HFFc6 (cell line): Measurements from ENCODE around the gene PASK. TPM values are rescaled to one million over a fixed set of nuclear protein-coding genes. Genes with fewer than 3 reads are reported as not detected.

Experiments used
- DNase-seq: peaks from one replicate; pipeline ENCODE4 v3.0.0-alpha.2; 2018
- H3K27ac Mint-ChIP-seq: 2 replicates; pipeline ENCODE4 v1.8.0; 2020; ENCODE audit warnings: mild to moderate bottlenecking, mixed read lengths
- H3K27me3 Mint-ChIP-seq: 2 replicates; pipeline ENCODE4 v1.8.0; 2021; ENCODE audit warnings: mild to moderate bottlenecking, moderate library complexity, mixed read lengths; ENCODE audit not compliant: insufficient read depth
- H3K36me3 Mint-ChIP-seq: 2 replicates; pipeline ENCODE4 v1.8.0; 2021; ENCODE audit warnings: low read depth, mixed read lengths
- H3K4me1 Mint-ChIP-seq: 2 replicates; pipeline ENCODE4 v1.8.0; 2020; ENCODE audit warnings: low read depth, mixed read lengths
- H3K4me3 Mint-ChIP-seq: 2 replicates; pipeline ENCODE4 v1.8.0; 2020; ENCODE audit warnings: mild to moderate bottlenecking, moderate library complexity, mixed read lengths
- H3K9me3 Mint-ChIP-seq: 2 replicates; pipeline ENCODE4 v1.8.0; 2020; ENCODE audit warnings: mild to moderate bottlenecking, mixed read lengths
- total RNA-seq, 6 experiments: library from RNA; stranded (reverse); fragmentation: NEBNext Ultra II Directional; extraction: Animal tissue kit (Norgen Biotek cat#: 25700); gene quantifications; 2 replicates in 1 of 6; 3 replicates in 5 of 6; pipeline ENCODE4 v1.2.3, GENCODE V29; 2021
- TF ChIP-seq, protein P1 (sequence below): fragments of 200-600 bp; sonication (generic); IDR thresholded peaks from 2 replicates; pipeline ENCODE4 v1.5.0; 2021; ENCODE audit warnings: antibody characterized with exemption, mild to moderate bottlenecking

PASK gene
- total RNA-seq, 6 experiments from 2014 or later, result 3.3 to 7.1 (median 6.0) TPM

DNA sequence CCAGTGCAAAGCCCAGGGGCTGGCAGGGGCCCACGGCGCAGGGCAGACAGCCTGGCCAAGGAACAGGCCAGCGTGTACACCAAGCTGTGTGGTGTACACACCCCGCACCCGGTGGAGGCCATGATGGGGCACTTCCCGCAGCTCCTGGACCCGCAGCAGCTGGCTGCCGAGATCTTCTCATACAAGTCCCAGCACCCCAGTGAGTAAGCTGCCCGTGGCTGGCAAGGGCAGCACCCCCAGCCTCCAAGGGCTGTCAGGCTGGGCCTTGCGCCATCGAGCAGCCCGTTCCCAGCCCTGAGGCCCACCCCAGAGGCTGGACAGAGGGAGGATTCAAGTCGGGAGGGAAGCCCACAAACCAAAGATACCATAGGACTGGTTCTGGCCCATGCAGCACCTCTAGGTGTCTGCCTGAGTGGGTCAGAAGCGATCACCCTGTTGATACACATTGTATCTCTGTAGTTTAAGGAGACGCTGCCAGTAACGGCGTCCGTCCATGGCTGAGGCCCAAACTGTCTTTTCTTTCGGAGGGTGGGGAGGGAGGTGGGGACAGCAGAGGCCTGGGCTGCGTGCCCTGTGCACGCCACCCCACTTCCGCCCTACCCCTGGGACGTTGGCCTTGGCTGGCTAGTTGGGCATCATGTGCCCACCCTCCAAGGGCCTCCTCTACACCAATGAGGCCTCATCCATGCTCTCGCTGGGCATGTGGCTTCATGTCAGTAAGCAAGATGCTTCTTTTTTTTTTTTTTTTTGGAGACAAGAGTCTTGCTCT lies 30.4 kb downstream of the PASK start:
- no peak overlapping the region for H3K27ac Mint-ChIP-seq
- H3K36me3 Mint-ChIP-seq, result peaks cover 24% of the 10 kb centered on the region
- DNase-seq, result no peak

GRCh38 chr2:241116606-241117560 lies 32.4 kb downstream of the PASK start:
- H3K36me3 Mint-ChIP-seq, result peaks cover 22% of the 10 kb centered on the region
- H3K4me3 Mint-ChIP-seq, result no peak overlapping the region
- no peak overlapping the region for H3K27ac Mint-ChIP-seq
- peaks cover 6% of the 10 kb centered on the region; the same call in 1 of the 2 replicates for H3K4me1 Mint-ChIP-seq
- no peaks in the 10 kb centered on the region; the same call in 1 of the 2 replicates for H3K27me3 Mint-ChIP-seq
- H3K9me3 Mint-ChIP-seq, result peaks cover 10% of the 10 kb centered on the region
- no peak for DNase-seq
- TF ChIP-seq, protein P1, sequence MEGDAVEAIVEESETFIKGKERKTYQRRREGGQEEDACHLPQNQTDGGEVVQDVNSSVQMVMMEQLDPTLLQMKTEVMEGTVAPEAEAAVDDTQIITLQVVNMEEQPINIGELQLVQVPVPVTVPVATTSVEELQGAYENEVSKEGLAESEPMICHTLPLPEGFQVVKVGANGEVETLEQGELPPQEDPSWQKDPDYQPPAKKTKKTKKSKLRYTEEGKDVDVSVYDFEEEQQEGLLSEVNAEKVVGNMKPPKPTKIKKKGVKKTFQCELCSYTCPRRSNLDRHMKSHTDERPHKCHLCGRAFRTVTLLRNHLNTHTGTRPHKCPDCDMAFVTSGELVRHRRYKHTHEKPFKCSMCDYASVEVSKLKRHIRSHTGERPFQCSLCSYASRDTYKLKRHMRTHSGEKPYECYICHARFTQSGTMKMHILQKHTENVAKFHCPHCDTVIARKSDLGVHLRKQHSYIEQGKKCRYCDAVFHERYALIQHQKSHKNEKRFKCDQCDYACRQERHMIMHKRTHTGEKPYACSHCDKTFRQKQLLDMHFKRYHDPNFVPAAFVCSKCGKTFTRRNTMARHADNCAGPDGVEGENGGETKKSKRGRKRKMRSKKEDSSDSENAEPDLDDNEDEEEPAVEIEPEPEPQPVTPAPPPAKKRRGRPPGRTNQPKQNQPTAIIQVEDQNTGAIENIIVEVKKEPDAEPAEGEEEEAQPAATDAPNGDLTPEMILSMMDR, result no peak

More for the DNA sequence above, 30.4 kb downstream of the PASK start:
- TF ChIP-seq, protein P1, result no peak
- Mint-ChIP-seq H3K4me1 (peaks cover 6% of the 10 kb centered on the region; the same call in 1 of the 2 replicates), H3K27me3 (no peaks in the 10 kb centered on the region; the same call in 1 of the 2 replicates), H3K4me3 (no peak overlapping the region), H3K9me3 (peaks cover 10% of the 10 kb centered on the region)

DNA sequence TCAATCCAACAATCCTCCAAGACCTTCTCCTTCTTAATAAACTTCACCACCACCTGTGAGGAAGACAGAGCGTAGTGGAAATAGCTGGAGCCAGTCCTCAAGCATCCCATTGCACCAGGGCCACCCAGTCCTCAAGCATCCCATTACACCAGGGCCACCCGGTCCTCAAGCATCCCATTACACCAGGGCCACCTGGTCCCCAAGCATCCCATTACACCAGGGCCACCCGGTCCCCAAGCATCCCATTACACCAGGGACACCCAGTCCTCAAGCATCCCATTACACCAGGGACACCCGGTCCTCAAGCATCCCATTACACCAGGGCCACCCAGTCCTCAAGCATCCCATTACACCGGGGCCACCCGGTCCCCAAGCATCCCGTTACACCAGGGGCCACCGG lies 33.9 kb downstream of the PASK start:
- no peaks in the 10 kb centered on the region; the same call in 1 of the 2 replicates for H3K4me1 Mint-ChIP-seq
- no peak overlapping the region for H3K27ac Mint-ChIP-seq
- TF ChIP-seq, protein P1, result no peak
- no peaks in the 10 kb centered on the region for H3K9me3 Mint-ChIP-seq
- H3K4me3 Mint-ChIP-seq, result no peak overlapping the region
- H3K36me3 Mint-ChIP-seq, result peaks cover 6% of the 10 kb centered on the region; the same call in 1 of the 2 replicates
- no peaks in the 10 kb centered on the region; the same call in 1 of the 2 replicates for H3K27me3 Mint-ChIP-seq
- no peak for DNase-seq

DNA sequence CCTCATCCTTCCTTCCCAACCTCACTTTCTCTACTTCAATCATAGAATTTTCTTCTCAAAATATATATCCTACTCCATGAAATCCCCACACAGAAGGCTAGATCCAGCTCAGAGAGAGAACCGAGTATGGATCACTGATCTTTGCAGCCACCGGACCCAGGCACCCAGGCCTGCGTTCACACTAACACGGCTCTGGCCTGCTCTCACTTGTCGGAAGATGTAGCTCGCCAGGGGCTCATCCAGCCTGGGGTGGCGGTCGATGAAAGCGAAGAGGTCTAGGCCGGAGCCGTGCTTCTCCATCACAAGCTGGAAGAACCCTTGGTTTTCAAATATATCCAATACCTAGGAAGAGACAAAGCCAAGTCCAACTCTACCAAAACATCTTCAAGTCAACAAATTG lies 34.4 kb downstream of the PASK start:
- no peak overlapping the region for H3K27ac Mint-ChIP-seq
- no peaks in the 10 kb centered on the region; the same call in 1 of the 2 replicates for H3K4me1 Mint-ChIP-seq
- H3K4me3 Mint-ChIP-seq, result no peak overlapping the region
- no peaks in the 10 kb centered on the region for H3K9me3 Mint-ChIP-seq
- H3K36me3 Mint-ChIP-seq, result peaks cover 4% of the 10 kb centered on the region; the same call in 1 of the 2 replicates
- TF ChIP-seq, protein P1, result no peak
- DNase-seq, result no peak
- no peaks in the 10 kb centered on the region; the same call in 1 of the 2 replicates for H3K27me3 Mint-ChIP-seq

GRCh38 chr2:241112592-241112991 lies 36.7 kb downstream of the PASK start:
- Mint-ChIP-seq H3K4me3 (no peak overlapping the region), H3K27me3 (no peaks in the 10 kb centered on the region; the same call in 1 of the 2 replicates), H3K4me1 (no peaks in the 10 kb centered on the region; the same call in 1 of the 2 replicates), H3K27ac (no peak overlapping the region), H3K9me3 (no peaks in the 10 kb centered on the region), H3K36me3 (peaks cover 4% of the 10 kb centered on the region; the same call in 1 of the 2 replicates)
- no peak for DNase-seq
- TF ChIP-seq, protein P1, result no peak
